PFSK-1 (cell line): Measurements from ENCODE around the gene FIBIN.

ENCODE experiments used
- FOXP2 ChIP-seq: optimal IDR thresholded peaks from 2 replicates; pipeline ENCODE3; 2011; ENCODE audit warnings: borderline replicate concordance, control low read depth, inconsistent platforms; ENCODE audit not compliant: insufficient read depth; ENCODE audit errors: extremely low read length, extremely low read depth
- POLR2AphosphoS5 ChIP-seq: IDR thresholded peaks from 2 replicates; pipeline ENCODE4 v1.6.1; 2012; ENCODE audit warnings: low read depth, mild to moderate bottlenecking, control low read depth, low read length, moderate library complexity
- SIN3A ChIP-seq: IDR thresholded peaks from 2 replicates; pipeline ENCODE4 v1.6.1; 2012; ENCODE audit warnings: mild to moderate bottlenecking, low read length, moderate library complexity, borderline replicate concordance; ENCODE audit not compliant: insufficient read depth
- TAF1 ChIP-seq: IDR thresholded peaks from 2 replicates; pipeline ENCODE4 v1.6.1; 2012; ENCODE audit warnings: low read length, control low read depth, borderline replicate concordance; ENCODE audit not compliant: insufficient read depth
- TF ChIP-seq, protein P1 (sequence below), 2 experiments: IDR thresholded peaks; 2 replicates each; pipeline versions ENCODE4 v1.6.1 to v1.8.0; 2011 to 2012; ENCODE audit warnings: low read depth in 2 of 2, low read length in 2 of 2, control low read depth in 1 of 2, inconsistent platforms in 1 of 2, mild to moderate bottlenecking in 1 of 2, moderate library complexity in 1 of 2; ENCODE audit not compliant: insufficient read depth in 1 of 2

FIBIN gene

DNA sequence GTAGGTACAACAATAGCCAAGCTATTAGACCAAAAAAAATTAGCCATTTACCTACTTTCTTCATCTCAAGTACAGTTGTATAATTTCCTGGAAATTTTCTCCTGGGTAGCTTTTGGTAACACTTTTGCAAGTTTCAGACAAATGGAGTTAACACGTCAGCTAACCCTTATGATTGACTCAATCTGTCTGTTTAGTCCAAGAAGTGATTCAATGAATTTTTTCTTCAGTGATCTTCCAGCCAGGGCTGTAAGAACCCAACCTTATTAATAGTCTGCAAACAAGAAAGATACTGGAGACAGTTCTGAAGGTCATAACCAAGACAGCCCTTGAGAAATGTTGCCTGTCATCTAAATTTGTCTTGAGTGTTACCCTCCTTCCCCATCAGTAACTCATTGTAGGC lies 30.1 kb upstream of the FIBIN start:
- TF ChIP-seq, protein P1, sequence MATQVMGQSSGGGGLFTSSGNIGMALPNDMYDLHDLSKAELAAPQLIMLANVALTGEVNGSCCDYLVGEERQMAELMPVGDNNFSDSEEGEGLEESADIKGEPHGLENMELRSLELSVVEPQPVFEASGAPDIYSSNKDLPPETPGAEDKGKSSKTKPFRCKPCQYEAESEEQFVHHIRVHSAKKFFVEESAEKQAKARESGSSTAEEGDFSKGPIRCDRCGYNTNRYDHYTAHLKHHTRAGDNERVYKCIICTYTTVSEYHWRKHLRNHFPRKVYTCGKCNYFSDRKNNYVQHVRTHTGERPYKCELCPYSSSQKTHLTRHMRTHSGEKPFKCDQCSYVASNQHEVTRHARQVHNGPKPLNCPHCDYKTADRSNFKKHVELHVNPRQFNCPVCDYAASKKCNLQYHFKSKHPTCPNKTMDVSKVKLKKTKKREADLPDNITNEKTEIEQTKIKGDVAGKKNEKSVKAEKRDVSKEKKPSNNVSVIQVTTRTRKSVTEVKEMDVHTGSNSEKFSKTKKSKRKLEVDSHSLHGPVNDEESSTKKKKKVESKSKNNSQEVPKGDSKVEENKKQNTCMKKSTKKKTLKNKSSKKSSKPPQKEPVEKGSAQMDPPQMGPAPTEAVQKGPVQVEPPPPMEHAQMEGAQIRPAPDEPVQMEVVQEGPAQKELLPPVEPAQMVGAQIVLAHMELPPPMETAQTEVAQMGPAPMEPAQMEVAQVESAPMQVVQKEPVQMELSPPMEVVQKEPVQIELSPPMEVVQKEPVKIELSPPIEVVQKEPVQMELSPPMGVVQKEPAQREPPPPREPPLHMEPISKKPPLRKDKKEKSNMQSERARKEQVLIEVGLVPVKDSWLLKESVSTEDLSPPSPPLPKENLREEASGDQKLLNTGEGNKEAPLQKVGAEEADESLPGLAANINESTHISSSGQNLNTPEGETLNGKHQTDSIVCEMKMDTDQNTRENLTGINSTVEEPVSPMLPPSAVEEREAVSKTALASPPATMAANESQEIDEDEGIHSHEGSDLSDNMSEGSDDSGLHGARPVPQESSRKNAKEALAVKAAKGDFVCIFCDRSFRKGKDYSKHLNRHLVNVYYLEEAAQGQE (IDR thresholded peaks at IDR 0.05; ENCODE audit: insufficient read depth in 1 of 2, low read depth in 2 of 2, low read length in 2 of 2), result no peak
- no peak for TF ChIP-seq TAF1
- TF ChIP-seq SIN3A, result no peak
- no peak for TF ChIP-seq FOXP2
- TF ChIP-seq POLR2AphosphoS5, result no peak

DNA sequence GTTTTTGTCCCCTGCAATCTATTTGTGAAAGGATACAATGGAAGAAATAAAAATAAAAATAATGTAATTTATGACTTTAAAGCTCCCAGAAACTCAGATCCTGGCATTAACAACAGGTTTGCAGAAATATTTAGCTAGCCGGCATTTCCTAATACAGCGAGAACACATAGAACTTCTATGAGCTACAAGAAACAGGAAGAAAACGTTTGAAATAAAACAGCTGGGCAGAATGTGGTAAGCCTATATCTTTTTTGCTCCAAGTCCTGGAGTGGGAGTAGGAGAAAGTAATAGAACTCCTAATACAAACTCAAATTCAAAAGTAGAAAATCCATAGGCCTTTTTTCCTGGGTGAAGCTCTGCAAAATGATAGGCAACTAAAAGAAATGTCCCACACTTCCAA lies 29.6 kb upstream of the FIBIN start:
- TF ChIP-seq, protein P1 (IDR thresholded peaks at IDR 0.05; ENCODE audit: insufficient read depth in 1 of 2, low read depth in 2 of 2, low read length in 2 of 2), result no peak
- no peak for TF ChIP-seq FOXP2
- no peak for TF ChIP-seq TAF1
- no peak for TF ChIP-seq POLR2AphosphoS5

DNA sequence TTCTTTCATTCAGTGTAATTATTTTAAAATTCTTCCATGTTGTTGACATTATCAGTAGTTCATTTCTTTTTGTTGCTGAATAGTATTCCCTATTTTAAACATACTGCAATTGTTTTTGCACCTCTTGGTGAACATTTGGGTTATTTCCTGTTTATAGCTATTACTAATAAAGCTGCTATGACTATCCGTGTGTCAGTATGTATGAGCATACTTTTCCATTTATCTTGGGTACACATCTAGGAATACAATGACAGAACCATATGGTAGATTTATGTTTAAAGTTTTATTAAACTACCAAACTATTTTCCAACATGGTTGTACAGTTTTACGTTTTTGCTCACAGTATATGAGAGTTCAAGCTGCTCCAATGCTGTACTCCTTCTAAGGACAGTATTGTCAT lies 22.0 kb upstream of the FIBIN start:
- TF ChIP-seq POLR2AphosphoS5 (no peak), TAF1 (no peak), SIN3A (no peak), FOXP2 (no peak)
- TF ChIP-seq, protein P1 (IDR thresholded peaks at IDR 0.05; ENCODE audit: insufficient read depth in 1 of 2, low read depth in 2 of 2, low read length in 2 of 2), result no peak

DNA sequence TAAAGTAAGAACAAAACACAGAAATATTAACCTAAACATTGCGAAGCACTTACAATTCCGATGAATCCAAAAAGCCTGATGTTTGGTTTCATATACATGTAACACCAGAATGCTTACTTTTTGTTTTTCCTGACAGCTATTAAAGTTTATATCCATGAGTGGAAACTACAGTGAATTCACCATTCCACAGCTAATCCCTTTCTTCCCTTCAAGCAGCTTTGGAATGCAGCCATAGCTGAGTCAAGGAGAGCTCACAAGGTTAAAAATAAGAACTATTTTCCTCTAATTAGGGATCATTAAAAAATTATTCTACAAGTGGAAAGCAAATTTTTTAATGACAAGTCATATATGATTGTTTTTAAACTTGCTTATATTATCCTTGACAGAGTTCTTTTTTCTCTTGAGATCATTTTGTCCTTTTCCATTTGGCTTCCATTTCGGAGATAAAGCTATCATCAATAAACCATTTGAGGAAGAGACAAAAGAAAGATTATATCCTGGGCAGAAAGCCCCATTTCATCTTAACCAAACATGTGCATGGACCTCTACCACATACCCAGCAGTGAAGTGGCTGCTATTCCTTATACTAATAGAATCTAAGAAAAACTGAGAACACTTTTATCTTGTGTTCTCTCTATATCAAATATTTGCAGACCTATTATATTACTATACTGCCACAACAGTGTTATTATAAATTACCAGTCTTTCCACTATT lies 19.7 kb upstream of the FIBIN start:
- TF ChIP-seq SIN3A, result no peak
- TF ChIP-seq FOXP2, result no peak
- TF ChIP-seq, protein P1 (IDR thresholded peaks at IDR 0.05; ENCODE audit: insufficient read depth in 1 of 2, low read depth in 2 of 2, low read length in 2 of 2), result no peak
- no peak for TF ChIP-seq TAF1
- TF ChIP-seq POLR2AphosphoS5, result no peak

DNA sequence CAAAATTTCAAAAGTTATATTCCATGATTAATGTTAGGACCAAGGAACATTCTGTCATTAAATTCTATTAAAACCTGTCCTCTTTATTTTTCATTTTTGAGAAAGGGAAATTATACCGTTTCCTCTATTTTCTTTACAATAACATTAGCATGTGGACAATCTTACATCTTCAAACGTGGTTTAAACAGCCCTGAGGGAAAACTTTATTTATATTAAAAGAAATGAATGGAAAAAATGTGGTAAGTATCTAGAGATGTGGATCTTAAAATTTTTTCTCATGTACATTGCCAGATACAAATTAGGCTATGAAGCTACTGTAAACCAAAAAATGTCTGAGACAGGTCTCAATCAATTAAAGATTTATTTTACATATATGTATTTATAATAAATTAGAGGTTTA lies 18.9 kb upstream of the FIBIN start:
- TF ChIP-seq POLR2AphosphoS5 (no peak), FOXP2 (no peak), TAF1 (no peak), SIN3A (no peak)
- TF ChIP-seq, protein P1 (IDR thresholded peaks at IDR 0.05; ENCODE audit: insufficient read depth in 1 of 2, low read depth in 2 of 2, low read length in 2 of 2), result no peak
